Fibroblast of lung (primary cell): ENCODE results near the gene BSX.

Source experiments
- EZH2 ChIP-seq: IDR thresholded peaks from 2 replicates; pipeline ENCODE4 v1.5.1; 2012; ENCODE audit warnings: low read length, control low read depth, mild to moderate bottlenecking; ENCODE audit errors: missing control alignments
- TF ChIP-seq, protein P1 (sequence below), 2 donors: IDR thresholded peaks in 1 of 2; conservative IDR thresholded peaks in 1 of 2; 1 replicate in 1 of 2; 2 replicates in 1 of 2; pipeline ENCODE4 v1.5.1; 2011 to 2012; ENCODE audit warnings: low read length in 2 of 2, control low read depth in 1 of 2, inconsistent platforms in 1 of 2, low read depth in 1 of 2, mild to moderate bottlenecking in 1 of 2

DNA sequence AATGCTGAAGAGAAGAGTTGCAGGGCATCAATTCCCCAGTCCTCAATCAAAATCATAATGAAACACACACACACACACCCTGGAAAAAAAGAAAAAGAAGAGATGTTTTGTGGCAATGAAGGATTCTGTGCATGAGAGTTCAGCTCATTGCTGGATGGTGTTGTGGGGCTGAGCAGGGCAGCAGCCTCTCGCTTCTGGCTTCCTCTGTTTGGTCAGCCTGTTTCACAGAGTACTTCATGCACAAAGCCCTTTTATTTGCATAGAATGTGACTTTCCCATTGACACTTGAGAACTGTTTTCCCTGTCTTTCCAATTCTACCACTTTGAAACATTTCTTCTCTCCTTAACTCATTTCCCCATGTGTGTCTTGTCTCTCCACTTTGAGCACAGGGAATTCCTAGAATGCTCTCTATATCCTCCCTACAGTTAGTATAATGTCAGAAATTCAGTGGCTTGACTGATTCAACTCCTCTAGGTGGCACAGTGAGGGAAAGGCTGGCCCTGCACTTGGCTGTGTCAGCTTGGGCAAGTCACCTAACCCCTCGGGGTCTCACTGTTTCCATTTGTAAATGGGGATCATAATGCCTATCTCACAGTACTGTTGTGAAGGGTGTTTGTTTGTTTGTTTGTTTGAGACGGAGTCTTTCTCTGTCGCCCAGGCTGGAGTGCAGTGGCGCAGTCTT is 25.4 kb upstream of the BSX start:
- TF ChIP-seq, protein P1, sequence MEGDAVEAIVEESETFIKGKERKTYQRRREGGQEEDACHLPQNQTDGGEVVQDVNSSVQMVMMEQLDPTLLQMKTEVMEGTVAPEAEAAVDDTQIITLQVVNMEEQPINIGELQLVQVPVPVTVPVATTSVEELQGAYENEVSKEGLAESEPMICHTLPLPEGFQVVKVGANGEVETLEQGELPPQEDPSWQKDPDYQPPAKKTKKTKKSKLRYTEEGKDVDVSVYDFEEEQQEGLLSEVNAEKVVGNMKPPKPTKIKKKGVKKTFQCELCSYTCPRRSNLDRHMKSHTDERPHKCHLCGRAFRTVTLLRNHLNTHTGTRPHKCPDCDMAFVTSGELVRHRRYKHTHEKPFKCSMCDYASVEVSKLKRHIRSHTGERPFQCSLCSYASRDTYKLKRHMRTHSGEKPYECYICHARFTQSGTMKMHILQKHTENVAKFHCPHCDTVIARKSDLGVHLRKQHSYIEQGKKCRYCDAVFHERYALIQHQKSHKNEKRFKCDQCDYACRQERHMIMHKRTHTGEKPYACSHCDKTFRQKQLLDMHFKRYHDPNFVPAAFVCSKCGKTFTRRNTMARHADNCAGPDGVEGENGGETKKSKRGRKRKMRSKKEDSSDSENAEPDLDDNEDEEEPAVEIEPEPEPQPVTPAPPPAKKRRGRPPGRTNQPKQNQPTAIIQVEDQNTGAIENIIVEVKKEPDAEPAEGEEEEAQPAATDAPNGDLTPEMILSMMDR (conservative IDR thresholded peaks at IDR 0.05 in 1 of 2, IDR thresholded peaks at IDR 0.05 in 1 of 2; ENCODE audit: low read depth in 1 of 2, low read length in 2 of 2), result no peak
- no peak for TF ChIP-seq EZH2
